Mucosa of descending colon (tissue), 3 donors: ENCODE measurements around the gene CLEC4F. TPM values are rescaled to one million over a fixed set of nuclear protein-coding genes. Genes with fewer than 3 reads are reported as not detected.

Experiments used
- ATAC-seq: fragments of 200-7000 bp; cut with Tn5 transposase; one replicate; pipeline ENCODE4 v1.9.1; 2020; ENCODE audit warnings: mild to moderate bottlenecking, moderate library complexity
- DNase-seq, 3 donors: peaks; one replicate each; pipeline ENCODE4 v3.0.0-alpha.2; 2020
- H3K36me3 ChIP-seq: fragments of 200-600 bp; one replicate; pipeline ENCODE4 v1.8.0; 2021; ENCODE audit warnings: low read depth, mild to moderate bottlenecking
- H3K4me1 ChIP-seq: fragments of 200-600 bp; one replicate; pipeline ENCODE4 v1.8.0; 2021; ENCODE audit warnings: low read depth, mild to moderate bottlenecking
- H3K4me3 ChIP-seq: fragments of 200-600 bp; one replicate; pipeline ENCODE4 v1.8.0; 2021; ENCODE audit warnings: mild to moderate bottlenecking
- H3K9me3 ChIP-seq: fragments of 200-600 bp; one replicate; pipeline ENCODE4 v1.8.0; 2021; ENCODE audit warnings: mild to moderate bottlenecking
- CTCF ChIP-seq: fragments of 200-600 bp; IDR thresholded peaks from one replicate; pipeline ENCODE4 v1.8.0; 2022; ENCODE audit warnings: antibody characterized with exemption, mild to moderate bottlenecking
- intact Hi-C, 2 donors: fragments of 100-400 bp; cut with DNase I in 1 of 2; cut with micrococcal nuclease in 1 of 2; formaldehyde crosslinking; loops; one replicate each; pipeline versions ENCODE4 v1.11.0 to v1.11.1; 2022; cut with DNase I, micrococcal nuclease
- total RNA-seq, 3 donors: library from RNA; stranded (reverse); fragmentation: NEBNext Ultra II Directional in 2 of 3; extraction: Animal tissue kit (Norgen Biotek cat#: 25700) in 2 of 3; gene quantifications; one replicate each; pipeline versions ENCODE4 v1.2.1 to v1.2.4, GENCODE V29; 2021 to 2023
- donor health status: DM: no; HTN: no; CAD: no; lungs with moderate emphysema.
- donor health status: DM: no; HTN: no; CAD: no.
- donor health status: DM: no; HTN: yes; CAD: no.

The CLEC4F gene
- total RNA-seq, 3 donors from 2014 or later: 0.14 to 0.19 TPM; not detected in 1

- Histone ChIP-seq H3K4me3 (no peak overlapping the region), H3K9me3 (no peaks in the 10 kb centered on the region), H3K36me3 (no peaks in the 10 kb centered on the region), H3K4me1 (no peaks in the 10 kb centered on the region)
- intact Hi-C loops: no loop called here
- ATAC-seq: no peak
- no peak for TF ChIP-seq CTCF
- no peak for DNase-seq
Observed at GRCh38 chr2:70852824-70853223, 32.4 kb upstream of the CLEC4F start.

DNA sequence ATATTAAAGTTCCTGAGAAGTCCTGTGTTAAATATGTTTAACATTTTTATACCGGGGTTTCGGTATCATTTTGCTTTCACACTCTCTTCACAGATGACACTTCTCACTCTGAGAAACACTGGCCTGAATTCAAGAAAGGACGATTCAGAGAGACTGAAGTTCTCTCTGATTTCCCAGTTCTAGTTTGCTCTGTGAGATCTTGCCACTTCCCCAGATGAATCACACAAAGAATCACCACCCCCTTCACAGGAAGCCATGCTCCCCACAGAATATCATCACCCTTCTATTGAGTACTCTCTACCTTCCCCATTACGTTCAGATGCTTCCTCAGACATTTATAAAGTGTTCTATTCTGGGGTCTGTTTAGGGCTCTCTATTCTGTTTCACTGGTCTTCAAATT is 31.3 kb upstream of the CLEC4F start:
- no peak for DNase-seq
- intact Hi-C loops: no loop called here
- H3K4me3 ChIP-seq: no peak overlapping the region
- H3K36me3 ChIP-seq: no peaks in the 10 kb centered on the region
- H3K4me1 ChIP-seq: no peaks in the 10 kb centered on the region
- ATAC-seq: peak; percentile 22
- no peaks in the 10 kb centered on the region for H3K9me3 ChIP-seq
- TF ChIP-seq CTCF: no peak

DNA sequence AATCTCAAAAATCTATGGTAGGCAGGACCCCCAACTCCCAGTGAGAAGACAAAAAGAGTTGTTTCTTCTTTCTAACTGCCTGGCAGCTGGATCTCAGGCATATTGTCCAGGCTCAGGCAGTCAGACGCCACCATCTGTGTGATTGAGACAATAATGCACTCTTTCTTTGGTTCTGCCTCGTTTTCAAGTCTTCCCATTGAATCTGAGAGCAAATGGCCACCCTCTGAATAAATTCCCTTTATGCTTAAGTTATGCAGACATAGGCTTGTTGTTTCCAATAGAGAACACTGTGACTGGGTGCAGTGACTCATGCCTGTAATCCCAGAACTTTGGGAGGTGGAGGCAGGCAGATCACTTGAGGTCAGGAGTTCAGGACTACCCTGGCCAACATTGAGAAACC is 30.5 kb upstream of the CLEC4F start:
- Histone ChIP-seq H3K4me1 (no peaks in the 10 kb centered on the region), H3K9me3 (no peaks in the 10 kb centered on the region), H3K4me3 (no peak overlapping the region), H3K36me3 (no peaks in the 10 kb centered on the region)
- TF ChIP-seq CTCF: no peak
- DNase-seq (no peak), ATAC-seq (no peak)
- intact Hi-C loops: no loop called here

DNA sequence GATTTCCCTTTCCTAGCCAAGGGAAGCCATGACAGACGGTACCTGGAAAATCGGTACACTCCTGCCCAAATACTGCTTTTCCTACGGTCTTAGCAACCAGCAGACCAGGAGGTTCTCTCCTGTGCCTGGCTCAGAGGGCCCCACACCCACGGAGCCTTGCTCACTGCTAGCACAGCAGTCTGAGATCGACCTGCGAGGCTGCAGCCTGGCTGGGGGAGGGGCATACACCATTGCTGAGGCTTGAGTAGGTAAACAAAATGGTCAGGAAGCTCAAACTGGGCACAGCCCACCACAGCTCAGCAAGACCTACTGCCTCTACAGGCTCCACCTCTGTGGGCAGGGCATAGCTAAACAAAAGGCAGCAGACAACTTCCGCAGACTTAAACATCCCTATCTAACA is 22.0 kb upstream of the CLEC4F start:
- DNase-seq: no peak
- TF ChIP-seq CTCF: no peak
- no peak overlapping the region for H3K4me3 ChIP-seq
- no peaks in the 10 kb centered on the region for H3K9me3 ChIP-seq
- H3K4me1 ChIP-seq: no peaks in the 10 kb centered on the region
- no peaks in the 10 kb centered on the region for H3K36me3 ChIP-seq
- intact Hi-C loops: no loop called here
- no peak for ATAC-seq

GRCh38 chr2:70837980-70838925 is 17.9 kb upstream of the CLEC4F start:
- H3K4me3 ChIP-seq: no peak overlapping the region
- intact Hi-C loops: no loop called here
- no peaks in the 10 kb centered on the region for H3K36me3 ChIP-seq
- no peak for DNase-seq
- no peak for TF ChIP-seq CTCF
- no peaks in the 10 kb centered on the region for H3K9me3 ChIP-seq
- H3K4me1 ChIP-seq: no peaks in the 10 kb centered on the region
- ATAC-seq: no peak
